ENCODE measurements around the gene VGLL4.

- TF ChIP-seq CTCF (IDR thresholded peaks at IDR 0.05) (no peak), EZH2 (IDR thresholded peaks at IDR 0.05; ENCODE audit: borderline replicate concordance, insufficient read depth, low read depth, low read length, poor library complexity, severe bottlenecking) (no peak)
Measured at GRCh38 chr3:11624704-11625375, 18.9 kb downstream of the VGLL4 start.

Data from B cell (primary cell).